ENCODE data around the gene HSPA1A.
"Not testable (repeated sequence)": the region's sequence is repeated elsewhere in the genome, so short reads cannot be mapped to it uniquely, and the experiment has no call there.

Gene HSPA1A

DNA sequence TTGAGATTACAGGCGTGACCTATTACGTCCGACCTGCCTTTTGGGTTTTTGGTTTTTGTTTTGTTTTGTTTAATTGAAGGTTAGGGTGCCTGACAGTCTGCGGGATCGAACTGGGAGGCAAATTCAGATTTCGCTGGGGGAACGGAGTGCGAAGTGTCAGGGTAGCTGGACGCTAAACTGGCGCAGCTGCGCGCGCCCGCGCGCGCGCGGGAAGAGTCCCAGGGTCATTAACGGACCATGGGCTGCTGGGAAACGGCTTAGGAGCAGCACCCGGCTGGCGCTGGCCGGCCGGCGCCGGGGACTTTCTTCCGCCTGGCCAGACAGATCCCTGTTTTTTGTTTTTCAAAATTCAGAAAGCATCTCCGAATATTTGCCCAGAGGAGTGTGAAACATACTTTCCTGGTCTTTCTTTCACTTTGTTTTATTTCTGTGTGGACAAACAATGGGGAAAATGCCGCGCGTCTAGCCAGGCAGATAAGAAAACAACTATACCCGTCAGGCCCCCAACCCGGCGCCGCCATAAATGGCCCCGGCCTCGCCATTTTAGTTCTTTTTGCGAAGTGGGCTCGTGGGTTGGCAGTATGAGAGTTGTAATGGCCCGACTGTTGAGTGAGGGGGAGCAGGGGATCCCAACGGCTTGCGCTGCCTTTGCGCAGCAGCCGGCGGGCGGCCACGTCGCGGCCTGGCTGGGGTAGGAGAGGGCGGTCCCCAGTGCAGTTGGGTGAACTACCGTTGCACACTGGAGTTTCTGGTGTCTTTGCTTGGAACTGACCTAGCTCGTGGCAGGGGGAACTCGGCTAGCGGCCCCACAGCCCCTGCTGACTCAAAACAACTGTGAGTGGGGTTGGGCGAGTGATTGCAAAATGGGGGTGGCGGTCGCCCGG, 19.3 kb downstream of the HSPA1A start:
- TF ChIP-seq, protein P1, sequence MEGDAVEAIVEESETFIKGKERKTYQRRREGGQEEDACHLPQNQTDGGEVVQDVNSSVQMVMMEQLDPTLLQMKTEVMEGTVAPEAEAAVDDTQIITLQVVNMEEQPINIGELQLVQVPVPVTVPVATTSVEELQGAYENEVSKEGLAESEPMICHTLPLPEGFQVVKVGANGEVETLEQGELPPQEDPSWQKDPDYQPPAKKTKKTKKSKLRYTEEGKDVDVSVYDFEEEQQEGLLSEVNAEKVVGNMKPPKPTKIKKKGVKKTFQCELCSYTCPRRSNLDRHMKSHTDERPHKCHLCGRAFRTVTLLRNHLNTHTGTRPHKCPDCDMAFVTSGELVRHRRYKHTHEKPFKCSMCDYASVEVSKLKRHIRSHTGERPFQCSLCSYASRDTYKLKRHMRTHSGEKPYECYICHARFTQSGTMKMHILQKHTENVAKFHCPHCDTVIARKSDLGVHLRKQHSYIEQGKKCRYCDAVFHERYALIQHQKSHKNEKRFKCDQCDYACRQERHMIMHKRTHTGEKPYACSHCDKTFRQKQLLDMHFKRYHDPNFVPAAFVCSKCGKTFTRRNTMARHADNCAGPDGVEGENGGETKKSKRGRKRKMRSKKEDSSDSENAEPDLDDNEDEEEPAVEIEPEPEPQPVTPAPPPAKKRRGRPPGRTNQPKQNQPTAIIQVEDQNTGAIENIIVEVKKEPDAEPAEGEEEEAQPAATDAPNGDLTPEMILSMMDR (IDR thresholded peaks at IDR 0.05): no peak

GRCh38 chr6:31836047-31836473, 20.7 kb downstream of the HSPA1A start:
- peak overlapping the region; percentile 100 for H3K27ac Mint-ChIP-seq
- H3K9me3 Mint-ChIP-seq: no peaks in the 10 kb centered on the region
- TF ChIP-seq, protein P1 (IDR thresholded peaks at IDR 0.05): no peak
- H3K4me1 Mint-ChIP-seq: peaks cover 43% of the 10 kb centered on the region
- H3K27me3 Mint-ChIP-seq (ENCODE audit: low read depth, poor library complexity): peaks cover 8% of the 10 kb centered on the region
- DNase-seq: no peak
- peak overlapping the region; percentile 99 for H3K4me3 Mint-ChIP-seq
- peaks cover 49% of the 10 kb centered on the region for H3K36me3 Mint-ChIP-seq (ENCODE audit: low read depth)

More for the DNA sequence above, 19.3 kb downstream of the HSPA1A start:
- Mint-ChIP-seq H3K27me3 (ENCODE audit: low read depth, poor library complexity) (peaks cover 8% of the 10 kb centered on the region), H3K9me3 (peaks cover 5% of the 10 kb centered on the region), H3K36me3 (ENCODE audit: low read depth) (peaks cover 41% of the 10 kb centered on the region), H3K27ac (peak overlapping the region; percentile 100), H3K4me1 (peaks cover 58% of the 10 kb centered on the region), H3K4me3 (peak overlapping the region; percentile 99)
- DNase-seq: peak; percentile 82

DNA sequence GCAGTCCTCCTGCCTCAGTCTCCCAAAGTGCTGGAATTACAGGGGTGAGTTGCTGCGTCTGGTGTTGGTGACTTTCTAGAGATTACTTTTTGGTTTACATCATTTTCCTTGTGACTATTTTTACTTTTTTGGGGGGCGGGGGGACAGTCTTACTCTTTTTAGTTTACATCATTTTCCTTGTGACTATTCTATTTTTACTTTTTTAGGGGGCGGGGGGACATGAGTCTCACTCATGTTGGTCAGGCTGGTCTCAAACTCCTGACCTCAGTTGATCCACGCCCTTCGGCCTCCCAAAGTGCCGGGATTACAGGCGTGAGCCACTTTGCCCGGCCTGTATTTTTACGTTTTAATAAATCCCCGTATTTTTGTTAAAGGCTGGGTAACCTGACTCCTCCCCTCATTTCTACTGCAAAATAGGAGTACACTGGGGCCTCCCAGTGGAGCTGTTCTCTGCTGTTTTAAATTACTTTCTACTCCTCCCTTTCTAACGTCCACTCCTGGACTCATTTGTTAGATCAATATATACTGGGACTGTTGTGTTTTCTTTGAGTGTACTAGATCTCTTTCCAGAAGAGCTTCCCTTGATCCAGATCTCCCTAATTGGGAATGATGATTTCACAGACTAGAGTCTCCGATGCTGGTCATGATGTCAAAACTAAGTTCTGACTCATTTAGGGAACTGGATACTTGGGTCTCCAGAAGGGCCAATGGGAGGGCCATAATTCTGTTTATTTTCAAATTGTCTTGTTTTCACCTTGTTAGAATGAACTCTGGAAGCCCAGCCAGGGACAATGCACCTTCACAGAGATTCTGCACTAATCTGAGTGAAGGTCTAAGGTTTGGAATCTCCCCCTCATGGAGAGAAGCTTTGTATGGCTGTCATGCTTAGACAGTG, 21.4 kb downstream of the HSPA1A start:
- H3K36me3 Mint-ChIP-seq (ENCODE audit: low read depth): peaks cover 55% of the 10 kb centered on the region
- TF ChIP-seq, protein P1 (IDR thresholded peaks at IDR 0.05): no peak
- H3K4me3 Mint-ChIP-seq: peak overlapping the region; percentile 99
- H3K27ac Mint-ChIP-seq: peak overlapping the region; percentile 100
- peaks cover 8% of the 10 kb centered on the region for H3K27me3 Mint-ChIP-seq (ENCODE audit: low read depth, poor library complexity)
- no peak for DNase-seq
- no peaks in the 10 kb centered on the region for H3K9me3 Mint-ChIP-seq
- peaks cover 42% of the 10 kb centered on the region for H3K4me1 Mint-ChIP-seq

DNA sequence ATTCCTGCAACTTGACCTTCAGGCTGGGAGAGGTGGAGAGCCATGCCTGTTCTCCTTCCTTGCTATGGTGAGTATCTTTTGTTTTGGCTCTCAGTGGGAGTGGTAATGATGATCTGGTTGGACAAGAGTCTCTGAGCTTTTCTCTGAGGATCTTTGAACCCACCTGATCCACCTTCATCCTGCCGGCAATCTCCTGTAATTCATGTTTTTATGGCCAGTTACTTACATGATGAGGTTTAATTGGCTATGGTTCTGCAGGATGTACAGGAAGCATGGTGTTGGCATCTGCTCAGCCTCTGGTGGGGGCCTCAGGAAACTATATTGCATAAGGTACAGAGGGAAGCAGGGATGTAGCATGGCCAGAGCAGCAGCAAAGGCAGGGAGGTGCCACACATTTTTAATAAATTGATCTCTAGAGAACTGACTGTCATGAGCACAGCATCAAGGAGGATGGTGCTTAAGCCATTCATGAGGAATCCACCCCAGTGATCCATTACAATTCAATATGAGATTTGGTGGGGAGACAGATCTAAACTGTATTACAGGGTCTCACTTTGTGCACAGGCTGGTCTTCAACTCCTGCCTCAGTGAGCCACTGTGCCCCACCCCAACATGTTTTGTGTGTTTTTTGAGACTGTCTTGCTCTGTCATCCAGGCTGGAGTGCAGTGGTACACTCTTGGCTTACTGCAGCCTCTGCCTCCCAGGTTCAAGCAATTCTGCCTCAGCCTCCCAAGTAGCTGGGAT, 22.2 kb downstream of the HSPA1A start:
- DNase-seq: no peak

DNA sequence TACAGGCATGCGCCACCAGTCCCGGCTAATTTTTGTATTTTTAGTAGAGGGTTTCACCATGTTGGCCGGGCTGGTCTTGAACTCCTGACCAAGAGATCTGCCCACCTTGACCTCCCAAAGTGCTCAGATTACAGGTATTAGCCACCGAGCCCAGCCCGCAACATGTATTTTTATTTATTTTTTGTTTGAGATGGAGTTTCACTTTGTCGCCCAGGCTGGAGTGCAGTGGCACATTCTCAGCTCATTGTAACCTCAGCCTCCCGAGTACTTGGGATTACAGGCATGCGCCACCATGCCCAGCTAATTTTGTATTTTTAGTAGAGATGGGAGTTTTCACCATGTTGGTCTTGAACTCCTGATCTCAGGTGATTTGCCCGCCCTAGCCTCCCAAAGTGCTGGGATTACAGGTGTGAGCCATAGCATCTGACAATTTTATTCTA, 22.8 kb downstream of the HSPA1A start:
- H3K27ac Mint-ChIP-seq; H3K27me3 Mint-ChIP-seq (ENCODE audit: low read depth, poor library complexity); H3K9me3 Mint-ChIP-seq; DNase-seq: not testable (repeated sequence)
- Mint-ChIP-seq H3K36me3 (ENCODE audit: low read depth) (peaks cover 55% of the 10 kb centered on the region), H3K4me1 (peaks cover 42% of the 10 kb centered on the region), H3K4me3 (peak overlapping the region; percentile 99)

More for the DNA sequence above, 22.2 kb downstream of the HSPA1A start:
- Mint-ChIP-seq H3K27ac (peak overlapping the region; percentile 100), H3K4me3 (peak overlapping the region; percentile 99), H3K27me3 (ENCODE audit: low read depth, poor library complexity) (peaks cover 8% of the 10 kb centered on the region), H3K36me3 (ENCODE audit: low read depth) (peaks cover 55% of the 10 kb centered on the region), H3K4me1 (peaks cover 42% of the 10 kb centered on the region), H3K9me3 (no peaks in the 10 kb centered on the region)
- TF ChIP-seq, protein P1 (IDR thresholded peaks at IDR 0.05): no peak
